Hepatocyte (in vitro differentiated cells): ENCODE data around the gene PTPRN2. TPM values are rescaled to one million over a fixed set of nuclear protein-coding genes. Genes with fewer than 3 reads are reported as not detected.

Experiments used
- DNase-seq: peaks from one replicate; pipeline ENCODE4 v3.0.0-alpha.2; 2016; ENCODE audit warnings: low spot score
- H2AFZ ChIP-seq: fragments of 200-600 bp; sonication (generic); 2 replicates; pipeline ENCODE4 v1.6.0; 2016; ENCODE audit warnings: antibody characterized with exemption, mild to moderate bottlenecking
- H3K27ac ChIP-seq: fragments of 200-600 bp; sonication (generic); 2 replicates; pipeline ENCODE4 v1.5.1; 2016; ENCODE audit warnings: mild to moderate bottlenecking
- H3K27me3 ChIP-seq: fragments of 200-600 bp; sonication (generic); 2 replicates; pipeline ENCODE4 v1.6.1; 2016
- H3K36me3 ChIP-seq: fragments of 200-600 bp; sonication (generic); replicated peaks from 2 replicates; pipeline ENCODE4 v1.5.1; 2016; ENCODE audit warnings: low read depth; ENCODE audit not compliant: insufficient read depth
- H3K4me1 ChIP-seq: fragments of 200-600 bp; sonication (generic); 2 replicates; pipeline ENCODE4 v1.5.1; 2016; ENCODE audit warnings: mild to moderate bottlenecking, moderate library complexity; ENCODE audit not compliant: insufficient read depth
- H3K4me2 ChIP-seq: fragments of 200-600 bp; sonication (generic); 2 replicates; pipeline ENCODE4 v1.6.0; 2016
- H3K4me3 ChIP-seq: fragments of 200-600 bp; sonication (generic); 2 replicates; pipeline ENCODE4 v1.5.1; 2016; ENCODE audit warnings: mild to moderate bottlenecking
- H3K79me2 ChIP-seq: fragments of 200-600 bp; sonication (generic); 2 replicates; pipeline ENCODE4 v1.6.0; 2017; ENCODE audit warnings: mild to moderate bottlenecking
- H3K9me2 ChIP-seq: fragments of 200-600 bp; sonication (generic); replicated peaks from 2 replicates; pipeline ENCODE4 v1.6.0; 2017; ENCODE audit warnings: mild to moderate bottlenecking; ENCODE audit not compliant: insufficient read depth
- H3K9me3 ChIP-seq: fragments of 200-600 bp; sonication (generic); 2 replicates; pipeline ENCODE4 v1.5.1; 2016; ENCODE audit warnings: low read depth, mild to moderate bottlenecking
- H4K20me1 ChIP-seq: fragments of 200-600 bp; sonication (generic); 2 replicates; pipeline ENCODE4 v1.6.0; 2016; ENCODE audit warnings: mild to moderate bottlenecking; ENCODE audit not compliant: insufficient read depth, poor library complexity, severe bottlenecking
- EZH2 ChIP-seq: fragments of 200-600 bp; sonication (generic); IDR thresholded peaks from 2 replicates; pipeline ENCODE4 v1.6.1; 2016; ENCODE audit warnings: antibody characterized with exemption, mild to moderate bottlenecking, borderline replicate concordance
- EZH2phosphoT487 ChIP-seq: fragments of 200-600 bp; sonication (generic); IDR thresholded peaks from one replicate; pipeline ENCODE4 v1.6.1; 2018; ENCODE audit warnings: antibody characterized with exemption, mild to moderate bottlenecking, low read depth, moderate library complexity; ENCODE audit not compliant: unreplicated experiment, severe bottlenecking
- WGBS: methylation state at CpG from one replicate; pipeline ENCODE4 v1.1.6; 2016; ENCODE audit warnings: low lambda C conversion rate; ENCODE audit errors: missing lambda C conversion rate; 5-methylcytosine and 5-hydroxymethylcytosine counted together
- polyA plus RNA-seq: library from polyadenylated mRNA; unstranded; fragments of >200 nt; fragmentation: Nextera tagmentation; extraction: Ambion mirVana; gene quantifications from 2 replicates; pipeline ENCODE4 v1.2.1, GENCODE V29; 2016
- total RNA-seq: library from RNA; depleted of rRNA; stranded (reverse); fragments of >200 nt; gene quantifications from 2 replicates; pipeline ENCODE4 v1.2.3, GENCODE V29; 2014
- TF ChIP-seq, protein P1 (sequence below): fragments of 200-600 bp; sonication (generic); IDR thresholded peaks from 2 replicates; pipeline ENCODE4 v1.5.1; 2016; ENCODE audit warnings: antibody characterized with exemption, mild to moderate bottlenecking; ENCODE audit not compliant: poor library complexity

PTPRN2 gene
- total and polyA plus RNA-seq, 2 experiments from 2014 or later = 2.1 to 3.3 TPM

- Histone ChIP-seq H3K27ac (no peak overlapping the region), H3K9me2 (no peaks in the 10 kb centered on the region), H3K36me3 (no peaks in the 10 kb centered on the region), H3K4me1 (no peaks in the 10 kb centered on the region), H3K9me3 (no peaks in the 10 kb centered on the region), H2AFZ (no peak overlapping the region), H3K27me3 (no peaks in the 10 kb centered on the region), H4K20me1 (no peaks in the 10 kb centered on the region), H3K4me2 (no peak overlapping the region), H3K4me3 (no peak overlapping the region), H3K79me2 (no peaks in the 10 kb centered on the region)
- 95% methylated on average over 15 of the region's 15 CpGs for WGBS
- no peak for TF ChIP-seq EZH2
- DNase-seq = no peak
These were observed 985.5 kb downstream of the PTPRN2 start for GRCh38 chr7:157602156-157602555.

- Histone ChIP-seq H3K4me3 (no peak overlapping the region), H3K9me3 (no peaks in the 10 kb centered on the region), H3K27me3 (no peaks in the 10 kb centered on the region), H3K4me2 (no peak overlapping the region), H3K36me3 (no peaks in the 10 kb centered on the region), H4K20me1 (no peaks in the 10 kb centered on the region), H3K4me1 (no peaks in the 10 kb centered on the region), H3K9me2 (no peaks in the 10 kb centered on the region), H3K27ac (no peak overlapping the region), H3K79me2 (no peaks in the 10 kb centered on the region), H2AFZ (no peak overlapping the region)
- TF ChIP-seq EZH2phosphoT487 = no peak
- TF ChIP-seq EZH2 = no peak
- TF ChIP-seq, protein P1, sequence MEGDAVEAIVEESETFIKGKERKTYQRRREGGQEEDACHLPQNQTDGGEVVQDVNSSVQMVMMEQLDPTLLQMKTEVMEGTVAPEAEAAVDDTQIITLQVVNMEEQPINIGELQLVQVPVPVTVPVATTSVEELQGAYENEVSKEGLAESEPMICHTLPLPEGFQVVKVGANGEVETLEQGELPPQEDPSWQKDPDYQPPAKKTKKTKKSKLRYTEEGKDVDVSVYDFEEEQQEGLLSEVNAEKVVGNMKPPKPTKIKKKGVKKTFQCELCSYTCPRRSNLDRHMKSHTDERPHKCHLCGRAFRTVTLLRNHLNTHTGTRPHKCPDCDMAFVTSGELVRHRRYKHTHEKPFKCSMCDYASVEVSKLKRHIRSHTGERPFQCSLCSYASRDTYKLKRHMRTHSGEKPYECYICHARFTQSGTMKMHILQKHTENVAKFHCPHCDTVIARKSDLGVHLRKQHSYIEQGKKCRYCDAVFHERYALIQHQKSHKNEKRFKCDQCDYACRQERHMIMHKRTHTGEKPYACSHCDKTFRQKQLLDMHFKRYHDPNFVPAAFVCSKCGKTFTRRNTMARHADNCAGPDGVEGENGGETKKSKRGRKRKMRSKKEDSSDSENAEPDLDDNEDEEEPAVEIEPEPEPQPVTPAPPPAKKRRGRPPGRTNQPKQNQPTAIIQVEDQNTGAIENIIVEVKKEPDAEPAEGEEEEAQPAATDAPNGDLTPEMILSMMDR = no peak
- DNase-seq = no peak
- WGBS = 86% methylated on average over 11 of the region's 11 CpGs
These were observed 986.1 kb downstream of the PTPRN2 start for GRCh38 chr7:157601530-157601929.

GRCh38 chr7:157599491-157599890 lies 988.1 kb downstream of the PTPRN2 start:
- Histone ChIP-seq H3K27ac (no peak overlapping the region), H3K9me3 (no peaks in the 10 kb centered on the region), H3K4me2 (no peak overlapping the region), H4K20me1 (no peaks in the 10 kb centered on the region), H3K4me1 (no peaks in the 10 kb centered on the region), H2AFZ (no peak overlapping the region), H3K27me3 (no peaks in the 10 kb centered on the region), H3K36me3 (no peaks in the 10 kb centered on the region), H3K9me2 (no peaks in the 10 kb centered on the region), H3K4me3 (no peak overlapping the region), H3K79me2 (no peaks in the 10 kb centered on the region)
- no peak for TF ChIP-seq EZH2
- no peak for TF ChIP-seq EZH2phosphoT487
- TF ChIP-seq, protein P1 = no peak
- DNase-seq = no peak
- 88% methylated on average over 4 of the region's 4 CpGs for WGBS

- no peak overlapping the region for H3K4me3 ChIP-seq
- WGBS = 53% methylated on average over 7 of the region's 7 CpGs
- H3K27ac ChIP-seq = no peak overlapping the region
- no peaks in the 10 kb centered on the region for H3K4me1 ChIP-seq
- no peak overlapping the region for H3K4me2 ChIP-seq
- no peaks in the 10 kb centered on the region for H3K9me2 ChIP-seq
- no peaks in the 10 kb centered on the region for H3K27me3 ChIP-seq
- no peaks in the 10 kb centered on the region for H3K79me2 ChIP-seq
- DNase-seq = no peak
- H3K9me3 ChIP-seq = no peaks in the 10 kb centered on the region
- H3K36me3 ChIP-seq = no peaks in the 10 kb centered on the region
- no peak for TF ChIP-seq EZH2
- TF ChIP-seq EZH2phosphoT487 = no peak
- TF ChIP-seq, protein P1 = no peak
- H4K20me1 ChIP-seq = no peaks in the 10 kb centered on the region
- H2AFZ ChIP-seq = no peak overlapping the region
These were observed 990.1 kb downstream of the PTPRN2 start for GRCh38 chr7:157597562-157597961.
